Fibroblast of skin of scalp (primary cell): ENCODE data around the gene BEST1.
A peak's percentile ranks its signal among the peaks of the same experiment; 100 is the strongest.
"Not testable (repeated sequence)": the region's sequence is repeated elsewhere in the genome, so short reads cannot be mapped to it uniquely, and the experiment has no call there.

Experiments
- DNase-seq: peaks from one replicate; pipeline ENCODE4 v3.0.0-alpha.2; 2013

The BEST1 gene

DNA sequence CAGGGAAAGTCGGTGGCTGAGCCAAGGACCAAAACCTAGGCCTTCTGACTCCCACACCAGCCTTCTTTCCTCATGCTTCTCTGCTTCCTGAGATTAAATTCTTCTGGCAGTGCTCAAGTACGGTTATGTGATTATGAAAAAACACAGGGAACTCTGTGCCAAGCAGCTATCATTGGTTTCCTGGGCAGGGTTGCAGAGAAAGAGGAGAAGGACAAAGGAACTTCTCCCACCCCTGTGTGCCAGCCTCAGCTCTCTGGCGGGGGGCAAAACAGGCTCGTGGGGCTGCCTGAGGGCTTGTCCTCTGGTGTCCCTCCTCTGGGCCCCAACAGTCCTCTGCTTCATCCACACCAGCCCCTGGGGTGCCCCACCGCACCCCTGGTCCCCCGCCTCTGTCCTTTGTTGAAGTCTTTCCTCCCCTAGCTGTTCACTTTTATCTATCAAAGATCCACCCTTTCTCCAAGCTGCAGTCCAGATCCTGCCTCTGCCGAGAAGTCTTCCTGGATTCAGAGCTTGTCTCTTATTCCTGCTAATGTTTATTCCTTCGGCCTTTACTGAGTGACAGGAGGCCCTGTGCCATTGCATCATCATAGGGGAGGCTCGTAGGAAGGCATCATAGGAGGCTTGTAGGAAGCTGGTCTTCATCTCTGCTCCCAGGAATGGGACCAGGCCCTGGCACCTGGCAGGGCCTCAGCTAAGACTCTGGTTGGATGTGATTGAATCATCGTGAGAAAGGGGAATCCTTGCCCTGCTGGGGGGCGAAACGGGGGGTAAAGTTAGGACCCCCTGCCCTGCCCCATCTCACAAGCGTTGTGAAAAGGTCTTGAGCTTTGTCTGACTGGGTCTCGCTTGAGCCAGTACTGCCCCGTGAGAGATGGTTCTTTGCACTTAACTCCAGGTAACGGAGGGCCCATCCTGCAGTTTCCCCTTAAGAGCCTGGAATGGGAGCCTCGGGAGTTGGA lies 28.8 kb downstream of the BEST1 start:
- DNase-seq: no peak

- DNase-seq: no peak
Measured at GRCh38 chr11:61980783-61981541, 30.8 kb downstream of the BEST1 start.

- no peak for DNase-seq
Measured at GRCh38 chr11:61983419-61983818, 33.3 kb downstream of the BEST1 start.

GRCh38 chr11:61985869-61986268 lies 35.7 kb downstream of the BEST1 start:
- no peak for DNase-seq

- no peak for DNase-seq
Measured at GRCh38 chr11:61994981-61995380, 44.8 kb downstream of the BEST1 start.

DNA sequence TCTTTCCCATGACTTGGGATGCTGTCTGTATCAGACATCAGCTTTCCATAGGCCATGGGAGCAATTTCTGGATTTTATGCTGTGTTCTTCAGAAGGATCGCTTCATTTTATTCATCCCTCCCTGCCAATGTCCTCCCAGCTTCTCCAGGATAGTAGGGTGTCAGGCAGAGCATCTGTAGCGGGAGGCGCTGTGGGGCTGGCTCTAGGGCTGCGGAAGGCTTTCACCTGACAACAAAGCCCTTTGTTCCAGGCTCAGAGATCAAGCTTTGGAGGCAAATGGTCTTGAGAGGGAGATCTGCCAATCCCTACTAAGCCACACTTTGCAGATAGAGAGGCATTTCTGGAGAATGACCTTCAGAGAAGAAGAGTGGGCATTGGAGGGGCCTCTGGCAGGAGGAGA lies 46.8 kb downstream of the BEST1 start:
- DNase-seq: no peak

- DNase-seq: no peak
Measured at GRCh38 chr11:61999141-61999975, 49.2 kb downstream of the BEST1 start.

GRCh38 chr11:62000539-62001446 lies 50.6 kb downstream of the BEST1 start:
- no peak for DNase-seq

DNA sequence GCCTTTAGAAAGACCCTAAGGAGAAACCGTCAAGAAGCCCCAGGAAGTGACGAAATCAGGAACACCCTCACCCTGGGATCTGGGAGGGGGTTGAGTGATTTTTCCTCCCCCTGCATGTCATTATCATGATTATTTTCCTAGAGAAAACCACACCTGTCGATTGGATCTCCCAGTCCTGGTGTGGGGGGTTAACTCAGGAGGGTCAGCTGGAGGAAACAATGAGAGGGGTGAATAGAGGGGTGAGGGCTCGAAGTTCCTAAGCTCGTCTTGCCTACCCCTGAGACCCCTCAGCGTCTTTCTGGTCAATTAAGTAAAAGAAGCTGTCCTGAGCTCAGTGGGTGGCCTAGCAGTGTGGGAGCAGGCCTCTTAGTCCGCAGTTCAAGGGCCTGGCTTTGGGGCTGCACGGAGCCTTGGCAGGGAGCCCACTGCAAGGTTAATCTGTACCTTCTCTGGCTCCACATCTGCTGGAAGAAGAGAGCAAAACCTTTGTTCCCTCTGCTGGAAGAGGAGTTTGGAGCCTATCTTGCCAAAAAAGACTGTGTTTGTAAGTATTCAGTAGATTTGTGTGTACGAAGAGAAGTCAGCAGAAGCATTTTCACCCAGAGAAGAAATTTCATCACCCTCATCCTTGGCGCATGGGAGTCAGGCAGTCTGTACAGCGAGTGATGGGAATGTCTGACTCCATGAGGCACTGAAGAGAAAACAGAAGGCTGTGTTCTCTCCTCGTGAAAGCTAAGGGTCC lies 51.5 kb downstream of the BEST1 start:
- DNase-seq: no peak

GRCh38 chr11:62002283-62002682 lies 52.1 kb downstream of the BEST1 start:
- DNase-seq: not testable (repeated sequence)

- DNase-seq: peak; percentile 74
Measured at GRCh38 chr11:62004473-62004872, 54.3 kb downstream of the BEST1 start.

DNA sequence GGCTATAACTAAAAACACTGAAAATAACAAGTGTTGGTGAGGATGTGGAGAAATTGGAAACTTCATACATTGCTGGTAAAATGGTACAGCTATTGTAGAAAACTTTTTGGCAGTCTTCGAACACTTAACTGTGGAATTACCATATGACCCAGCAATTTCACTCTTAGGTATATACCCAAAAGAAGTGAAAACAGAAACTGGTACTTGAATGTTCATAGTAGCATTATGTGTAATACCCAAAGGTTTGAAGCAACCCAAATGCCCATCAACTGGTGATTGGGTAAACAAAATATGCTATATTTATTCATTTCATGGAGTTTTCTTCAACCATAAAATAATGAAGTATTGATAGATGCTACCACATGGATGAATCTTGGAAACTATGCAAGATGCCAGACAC lies 58.0 kb downstream of the BEST1 start:
- DNase-seq: no peak

DNA sequence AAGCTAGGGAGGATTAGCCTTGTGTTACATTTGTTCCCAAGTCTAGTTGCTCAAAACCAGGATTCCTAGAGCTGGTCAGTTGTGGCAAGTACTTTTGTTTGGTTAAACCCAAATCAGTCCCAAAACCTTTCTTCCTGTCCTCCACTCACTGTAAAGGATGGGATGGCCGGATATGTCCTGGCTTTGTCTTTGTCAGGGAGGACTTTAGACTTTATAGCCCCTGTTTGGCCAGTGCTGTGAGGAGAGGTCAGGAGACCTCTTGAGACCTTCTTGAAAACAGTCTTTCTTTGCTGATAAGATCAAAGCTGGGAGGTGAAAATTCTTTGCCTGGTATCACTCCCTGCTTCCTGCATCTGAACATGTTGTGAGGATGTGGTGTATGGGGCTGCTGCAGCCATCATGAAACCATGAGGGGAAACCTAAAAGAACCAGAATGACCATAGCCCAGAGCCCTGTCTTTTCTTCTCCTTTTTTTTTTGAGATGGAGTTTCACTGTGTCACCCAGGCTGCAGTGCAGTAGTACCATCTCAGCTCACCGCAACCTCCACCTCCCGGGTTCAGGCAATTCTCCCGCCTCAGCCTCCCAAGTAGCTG lies 60.9 kb downstream of the BEST1 start:
- no peak for DNase-seq

GRCh38 chr11:62011881-62012280 lies 61.7 kb downstream of the BEST1 start:
- DNase-seq: no peak

GRCh38 chr11:62012451-62012831 lies 62.3 kb downstream of the BEST1 start:
- peak; percentile 43 for DNase-seq

- DNase-seq: peak; percentile 15
Measured at GRCh38 chr11:62012832-62013461, 62.8 kb downstream of the BEST1 start.
